K562 (cell line): Measurements from ENCODE around the gene PRKACB. TPM values are rescaled to one million over a fixed set of nuclear protein-coding genes. Genes with fewer than 3 reads are reported as not detected.

ENCODE experiments used
- ATAC-seq: fragments of 200-7000 bp; cut with Tn5 transposase; 3 replicates; pipeline ENCODE4 v1.9.1; 2020; ENCODE audit warnings: moderate library complexity
- BruUV-seq: library from RNA; stranded (reverse); fragments of 400-500 nt; replicated peaks from 2 replicates; lab custom pipeline; 2021; lab: Mats Ljungman, UMichigan
- CTCF ChIA-PET: fragments of 300-600 bp; formaldehyde crosslinking; extraction: SDS; loops from one replicate; lab custom pipeline; 2021; ENCODE audit warnings: low intra/inter-chr PET ratio; lab: Yijun Ruan, JAX
- POLR2A ChIA-PET: fragments of 300-600, 350-650 bp; sonication (Branson Sonifier 250); formaldehyde crosslinking; extraction: SDS; loops from one replicate; lab custom pipeline; 2021; ENCODE audit warnings: antibody characterized with exemption, inconsistent platforms; lab: Yijun Ruan, JAX
- DNase-seq, 4 experiments: peaks; one replicate each; pipeline versions ENCODE4 v3.0.0 to v3.0.0-alpha.2; 2011 to 2018; ENCODE audit warnings: low spot score in 3 of 4, mixed read lengths in 3 of 4; ENCODE audit errors: extremely low read depth in 1 of 4
- FAIRE-seq: peaks from 2 replicates; lab custom pipeline; 2011; peaks lifted over from hg19 to GRCh38; lab: Jason Lieb, UNC
- H2AFZ ChIP-seq: 2 replicates; pipeline ENCODE4 v1.6.0; 2011; ENCODE audit warnings: low read depth, low read length, control low read depth, inconsistent platforms
- H3K27ac ChIP-seq: fragments of 200-600 bp; 3 replicates; pipeline ENCODE4 v1.8.0; 2011; ENCODE audit warnings: low read depth, mild to moderate bottlenecking, control low read depth, inconsistent platforms, low read length, moderate library complexity, mixed read lengths; ENCODE audit errors: extremely low read depth
- H3K27me3 ChIP-seq, 2 experiments: fragments of 300-600 bp in 1 of 2; 2 replicates in 1 of 2; 3 replicates in 1 of 2; pipeline versions ENCODE4 v1.6.0 to v1.8.0; 2011; ENCODE audit warnings: inconsistent platforms in 2 of 2, low read length in 2 of 2, mild to moderate bottlenecking in 1 of 2, mixed read lengths in 1 of 2, moderate library complexity in 1 of 2; ENCODE audit not compliant: control insufficient read depth in 2 of 2, insufficient read depth in 2 of 2
- H3K36me3 ChIP-seq: fragments of 300-600 bp; 3 replicates; pipeline ENCODE4 v1.8.0; 2011; ENCODE audit warnings: mild to moderate bottlenecking, low read length, inconsistent platforms; ENCODE audit not compliant: control insufficient read depth, insufficient read depth
- H3K4me1 ChIP-seq, 2 experiments: fragments of 200-600 bp in 1 of 2; replicated peaks in 1 of 2; 2 replicates in 1 of 2; 3 replicates in 1 of 2; pipeline versions ENCODE4 v1.5.1 to v1.8.0; 2011; ENCODE audit warnings: inconsistent platforms in 2 of 2, low read length in 2 of 2, mild to moderate bottlenecking in 1 of 2, mixed read lengths in 1 of 2, moderate library complexity in 1 of 2; ENCODE audit not compliant: control insufficient read depth in 2 of 2, insufficient read depth in 2 of 2
- H3K4me2 ChIP-seq: 2 replicates; pipeline ENCODE4 v1.6.1; 2011; ENCODE audit warnings: low read length, control low read depth, inconsistent platforms, mixed read lengths; ENCODE audit not compliant: insufficient read depth
- H3K4me3 ChIP-seq: fragments of 200-600 bp; sonication (generic), shearing (Covaris generic); 2 replicates; pipeline ENCODE4 v1.5.1; 2016; ENCODE audit warnings: control low read depth, inconsistent platforms
- H3K79me2 ChIP-seq: fragments of 200-600 bp; 3 replicates; pipeline ENCODE4 v1.8.0; 2011; ENCODE audit warnings: low read length, inconsistent platforms; ENCODE audit not compliant: control insufficient read depth, insufficient read depth
- H3K9ac ChIP-seq, 2 experiments: 2 replicates each; pipeline versions ENCODE4 v1.6.0 to v1.6.1; 2011; ENCODE audit warnings: low read depth in 2 of 2, low read length in 2 of 2, control low read depth in 1 of 2, inconsistent platforms in 1 of 2, mild to moderate bottlenecking in 1 of 2, mixed read lengths in 1 of 2; ENCODE audit not compliant: insufficient read depth in 1 of 2
- H3K9me1 ChIP-seq: one replicate; pipeline ENCODE4 v1.6.0; 2011; ENCODE audit warnings: inconsistent platforms, mild to moderate bottlenecking, low read length, moderate library complexity; ENCODE audit not compliant: control insufficient read depth, insufficient read depth
- H3K9me3 ChIP-seq: replicated peaks from 2 replicates; pipeline ENCODE4 v1.5.1; 2011; ENCODE audit warnings: low read depth, low read length, inconsistent platforms; ENCODE audit not compliant: control insufficient read depth, insufficient read depth
- H4K20me1 ChIP-seq: replicated peaks from 2 replicates; pipeline ENCODE4 v1.6.1; 2011; ENCODE audit warnings: low read length, inconsistent platforms, mixed read lengths; ENCODE audit not compliant: control insufficient read depth, insufficient read depth
- CEBPG ChIP-seq, 3 experiments: fragments of 200-800 bp in 1 of 3; sonication (Bioruptor generic) in 1 of 3; sonication (generic) in 1 of 3; formaldehyde crosslinking in 1 of 3; IDR thresholded peaks in 2 of 3; conservative IDR thresholded peaks in 1 of 3; 2 replicates each; pipeline versions ENCODE4 v1.6.1 to v1.8.0; 2016 to 2022; ENCODE audit warnings: missing compliant biosample characterization in 2 of 3, missing genetic modification characterization in 2 of 3, mild to moderate bottlenecking in 1 of 3, missing genetic modification reagents in 1 of 3
- in situ Hi-C: fragments of 300-500 bp; cut with MboI; formaldehyde crosslinking; loops from 4 replicates; pipeline ENCODE4 v1.15.0; 2018; ENCODE audit warnings: inconsistent platforms, mixed read lengths
- intact Hi-C: fragments of 100-400 bp; cut with micrococcal nuclease; formaldehyde crosslinking; loops from 2 replicates; pipeline ENCODE4 v1.14.2; 2022
- polyA plus RNA-seq, 8 experiments: library from polyadenylated mRNA; depleted of rRNA in 4 of 8; stranded (reverse) in 5 of 8; unstranded in 3 of 8; fragments of >200 nt; fragmentation: Nextera tagmentation in 2 of 8; fragmentation: Illumina TruSeq in 1 of 8; extraction: Ambion mirVana in 2 of 8; extraction: Trizol in 1 of 8; gene quantifications; 2 replicates each; pipeline versions ENCODE4 v1.2.1 to v1.2.3, GENCODE V29; 2011 to 2014; ENCODE audit warnings: inconsistent platforms in 1 of 8, missing spikeins in 1 of 8
- total RNA-seq, 7 experiments: library from RNA; depleted of rRNA in 6 of 7; stranded (reverse); fragments of >200 nt in 6 of 7; fragmentation: Illumina TruSeq in 2 of 7; extraction: Trizol in 2 of 7; gene quantifications; 2 replicates each; pipeline versions ENCODE4 v1.2.1 to v1.2.3, GENCODE V29; 2011 to 2021; ENCODE audit warnings: low replicate concordance in 1 of 7
- TF ChIP-seq, protein P1 (sequence below), 2 experiments: IDR thresholded peaks in 1 of 2; conservative IDR thresholded peaks in 1 of 2; 2 replicates each; pipeline ENCODE4 v1.6.1; 2016; ENCODE audit warnings: low read depth in 2 of 2, mild to moderate bottlenecking in 1 of 2, missing compliant biosample characterization in 1 of 2, missing genetic modification characterization in 1 of 2, moderate library complexity in 1 of 2

The PRKACB gene
- total and polyA plus RNA-seq, 9 of the 15 experiments (the other 6 are each of a cell fraction or from before 2014, with no cell fraction given), result 1.1 to 5.2 (median 2.8) TPM

DNA sequence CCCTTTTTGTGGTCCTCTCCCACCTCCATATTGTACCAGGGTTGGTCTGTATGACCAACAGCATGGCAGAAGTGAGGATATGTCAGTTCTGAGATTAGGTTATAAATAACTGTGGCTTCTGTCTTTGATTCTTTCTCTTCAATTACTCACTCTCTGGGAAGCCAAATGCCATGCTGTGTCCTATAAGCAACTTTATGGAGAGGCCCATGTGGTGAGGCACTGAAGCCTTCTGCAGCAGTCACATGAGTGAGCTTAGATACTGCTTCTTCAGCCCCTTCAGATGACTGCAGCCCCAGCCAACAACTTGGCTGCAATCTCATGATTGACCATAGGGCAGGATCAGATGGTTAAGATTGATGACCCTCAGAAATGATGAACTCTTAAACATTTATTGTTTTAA, 123.4 kb downstream of the PRKACB start:
- DNase-seq, result no peak
- no peaks in the 10 kb centered on the region for H3K79me2 ChIP-seq
- no peak for TF ChIP-seq CEBPG (CRISPR knock-in tag; IDR thresholded peaks at IDR 0.05)
- no peak for TF ChIP-seq CEBPG (tag; conservative IDR thresholded peaks at IDR 0.05 in 1 of 2, IDR thresholded peaks at IDR 0.05 in 1 of 2)
- TF ChIP-seq, protein P1, sequence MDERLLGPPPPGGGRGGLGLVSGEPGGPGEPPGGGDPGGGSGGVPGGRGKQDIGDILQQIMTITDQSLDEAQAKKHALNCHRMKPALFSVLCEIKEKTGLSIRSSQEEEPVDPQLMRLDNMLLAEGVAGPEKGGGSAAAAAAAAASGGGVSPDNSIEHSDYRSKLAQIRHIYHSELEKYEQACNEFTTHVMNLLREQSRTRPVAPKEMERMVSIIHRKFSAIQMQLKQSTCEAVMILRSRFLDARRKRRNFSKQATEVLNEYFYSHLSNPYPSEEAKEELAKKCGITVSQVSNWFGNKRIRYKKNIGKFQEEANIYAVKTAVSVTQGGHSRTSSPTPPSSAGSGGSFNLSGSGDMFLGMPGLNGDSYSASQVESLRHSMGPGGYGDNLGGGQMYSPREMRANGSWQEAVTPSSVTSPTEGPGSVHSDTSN (CRISPR knock-in tag; IDR thresholded peaks at IDR 0.05; ENCODE audit: low read depth), result no peak
- TF ChIP-seq, protein P1 (tag; conservative IDR thresholded peaks at IDR 0.05; ENCODE audit: low read depth), result 0 out of 2 replicates have a peak, but pooled peaks have one; percentile 15
- TF ChIP-seq, all 486 proteins: peak for 1
- no peaks in the 10 kb centered on the region for H3K36me3 ChIP-seq
- H3K4me2 ChIP-seq, result no peak overlapping the region
- no peak overlapping the region for H2AFZ ChIP-seq
- no peak for ATAC-seq
- in situ Hi-C loops (no loop called here), intact Hi-C loops (no loop called here)
- H3K27me3 ChIP-seq, result no peaks in the 10 kb centered on the region
- BruUV-seq, result no TSS peak
- H3K27ac ChIP-seq, result no peak overlapping the region
- H3K4me3 ChIP-seq, result no peak overlapping the region
- CTCF ChIA-PET, result no interaction called here
- no peak overlapping the region for H3K9ac ChIP-seq
- no peak for FAIRE-seq
- H3K9me3 ChIP-seq, result no peaks in the 10 kb centered on the region
- no peaks in the 10 kb centered on the region for H3K9me1 ChIP-seq
- POLR2A ChIA-PET, result no interaction called here
- no peaks in the 10 kb centered on the region for H4K20me1 ChIP-seq
- H3K4me1 ChIP-seq, result no peaks in the 10 kb centered on the region; a peak in 1 of 5 replicates
